GM19452 (cell line): ENCODE measurements around the gene CCDC183.
"Not testable (repeated sequence)": the region's sequence is repeated elsewhere in the genome, so short reads cannot be mapped to it uniquely, and the experiment has no call there.

Source experiments
- ATAC-seq: cut with Tn5 transposase; IDR thresholded peaks from one replicate; pipeline ENCODE4 v1.9.1; 2021; ENCODE audit not compliant: unreplicated experiment

The CCDC183 gene

DNA sequence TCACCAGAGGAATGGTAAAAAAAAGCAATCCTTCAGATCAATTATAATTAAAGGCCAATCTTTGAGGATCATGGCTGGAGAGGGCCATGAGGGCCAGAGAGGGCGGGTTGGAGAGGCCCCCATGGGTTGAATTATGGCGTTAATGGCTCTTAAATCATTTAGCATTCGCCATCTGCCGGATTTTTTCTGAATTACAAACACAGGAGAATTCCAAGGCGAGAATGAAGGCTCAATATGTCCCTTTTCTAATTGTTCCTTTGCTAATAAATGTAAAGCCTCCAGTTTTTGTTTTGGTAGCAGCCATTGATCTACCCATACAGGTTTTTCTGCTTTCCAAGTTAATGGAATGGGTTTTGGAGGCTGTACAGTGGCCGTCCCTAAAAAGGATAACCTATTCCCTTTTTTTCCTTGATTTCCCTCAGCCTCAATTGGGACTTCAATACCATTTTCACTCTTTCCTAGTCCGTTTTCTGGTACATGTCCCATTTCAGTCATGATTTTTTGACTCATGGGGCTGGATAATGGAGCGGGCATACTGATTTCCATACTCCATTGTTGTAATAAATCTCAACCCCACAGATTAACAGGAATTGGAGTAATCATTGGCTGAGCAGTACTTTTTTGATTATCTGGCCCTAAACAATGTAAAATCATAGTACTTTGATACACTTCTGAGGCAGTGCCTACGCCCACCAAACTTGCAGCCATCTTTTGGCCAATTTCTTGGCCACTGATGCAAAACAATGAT is 11.7 kb upstream of the CCDC183 start:
- no peak for ATAC-seq

DNA sequence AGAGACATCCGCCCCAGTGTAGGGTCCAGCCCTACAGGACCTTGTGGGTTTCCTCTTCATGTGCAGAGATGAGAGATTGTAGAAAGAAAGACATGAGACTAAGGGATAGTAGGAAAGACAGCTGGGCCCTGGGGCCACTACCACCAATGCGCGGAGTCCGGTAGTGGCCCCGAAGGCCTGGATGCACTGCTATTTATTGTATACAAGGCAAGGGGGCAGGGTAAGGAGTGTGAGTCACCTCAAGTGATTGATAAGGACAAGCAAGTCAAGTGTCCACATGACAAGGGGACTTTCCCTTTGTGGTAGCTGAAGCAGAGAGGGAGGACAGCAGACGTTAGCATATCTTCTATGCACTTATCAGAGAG is 11.2 kb upstream of the CCDC183 start:
- ATAC-seq = no peak

DNA sequence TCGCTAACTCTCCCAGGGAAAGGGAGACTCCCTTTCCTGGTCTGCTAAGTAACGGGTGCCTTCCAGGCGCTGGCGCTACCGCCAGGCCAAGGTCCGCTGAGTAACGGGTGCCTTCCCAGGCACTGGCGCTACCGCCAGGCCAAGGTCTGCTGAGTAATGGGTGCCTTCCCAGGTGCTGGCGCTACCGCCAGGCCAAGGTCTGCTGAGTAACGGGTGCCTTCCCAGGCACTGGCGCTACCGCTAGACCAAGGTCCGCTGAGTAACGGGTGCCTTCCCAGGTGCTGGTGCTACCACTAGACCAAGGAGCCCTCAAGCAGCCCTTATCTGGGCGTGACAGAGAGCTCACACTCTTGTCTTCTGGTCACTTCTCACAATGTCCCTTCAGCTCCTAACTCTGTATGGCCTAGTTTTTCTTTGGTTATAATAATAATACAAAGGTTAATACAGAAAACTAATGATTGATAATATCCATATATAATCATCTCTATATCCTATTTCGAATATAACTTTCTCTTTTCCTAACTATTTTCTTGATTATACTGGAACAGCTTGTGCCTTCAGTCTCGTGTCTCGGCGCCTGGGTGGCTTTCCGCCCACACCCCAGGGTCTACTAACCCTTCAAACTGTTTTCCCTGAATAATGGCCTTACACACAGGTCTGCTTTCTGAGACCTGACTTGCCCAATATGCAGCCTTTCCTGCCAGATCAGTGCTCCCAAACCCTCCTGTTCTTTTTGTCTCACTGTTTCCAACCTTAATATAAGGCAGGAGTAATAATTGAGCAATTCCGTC is 10.4 kb upstream of the CCDC183 start:
- not testable (repeated sequence) for ATAC-seq

DNA sequence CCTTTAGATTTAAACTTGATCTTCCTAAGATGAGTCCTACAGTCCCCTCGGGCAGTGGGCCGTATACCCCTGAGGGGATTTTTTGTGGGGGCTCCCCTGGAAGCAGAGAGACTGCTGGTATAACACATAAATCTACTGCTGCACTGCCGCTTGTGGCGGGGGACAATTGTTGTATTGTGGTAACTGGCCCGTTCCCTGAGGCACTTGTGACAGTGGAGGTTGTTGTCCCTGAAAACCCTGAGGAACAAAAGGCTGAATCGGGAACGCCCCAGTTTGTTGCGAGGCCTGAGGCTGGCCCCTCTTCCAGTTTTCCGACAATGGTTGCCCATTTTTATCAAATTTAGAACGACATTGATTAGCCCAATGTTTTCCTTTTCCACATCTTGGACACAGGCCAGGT is 9.7 kb upstream of the CCDC183 start:
- no peak for ATAC-seq

DNA sequence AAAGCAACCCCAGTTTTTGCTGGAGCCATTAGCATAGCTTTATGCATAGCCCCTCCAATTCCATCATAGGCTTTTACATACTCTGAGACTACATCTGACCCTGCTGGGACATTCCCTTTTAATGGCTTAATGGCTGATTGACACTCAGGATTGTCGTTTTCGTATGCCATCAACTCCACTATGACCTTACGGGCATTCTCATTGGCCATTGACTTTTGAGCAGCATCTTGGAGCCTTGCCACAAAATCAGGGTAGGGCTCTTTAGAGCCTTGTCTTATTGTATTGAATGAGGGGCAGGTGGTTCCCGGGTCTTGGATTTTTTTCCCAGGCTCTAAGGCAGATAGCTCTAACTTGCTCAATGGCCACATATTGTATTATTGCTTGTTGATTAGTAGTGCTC is 9.2 kb upstream of the CCDC183 start:
- not testable (repeated sequence) for ATAC-seq

DNA sequence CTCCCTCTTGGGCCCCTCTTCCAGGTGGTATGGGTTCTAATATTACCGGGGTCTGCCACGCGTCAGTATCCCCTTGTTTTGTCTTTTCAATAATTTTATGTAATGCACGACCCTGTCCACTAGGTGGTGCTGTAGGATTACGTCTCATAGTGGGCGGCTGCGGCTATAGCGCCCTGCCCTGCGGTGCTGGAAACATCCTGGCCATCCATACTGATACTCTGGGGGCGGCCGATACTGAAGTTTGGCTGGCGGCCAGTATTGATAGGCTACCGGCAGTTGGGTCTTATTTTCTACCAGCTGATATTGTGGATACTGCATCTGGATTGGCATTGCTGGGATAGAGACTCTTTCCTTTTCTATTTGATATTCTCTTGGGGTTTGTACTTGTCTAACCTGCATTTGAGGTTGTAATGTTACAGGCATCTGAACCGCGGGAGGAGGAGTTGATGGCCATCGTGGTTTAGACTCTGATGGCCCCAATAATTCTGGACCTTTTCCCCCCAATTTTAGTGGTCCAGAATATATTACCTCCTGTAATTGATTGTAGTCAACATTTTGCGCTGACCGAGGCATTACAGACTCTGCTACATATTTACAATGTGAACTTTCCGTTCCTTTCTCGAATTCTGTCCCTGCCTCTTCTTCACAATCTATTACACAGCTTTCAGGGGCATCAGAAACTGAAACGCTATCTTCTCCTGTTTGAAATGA is 8.3 kb upstream of the CCDC183 start:
- ATAC-seq = no peak

DNA sequence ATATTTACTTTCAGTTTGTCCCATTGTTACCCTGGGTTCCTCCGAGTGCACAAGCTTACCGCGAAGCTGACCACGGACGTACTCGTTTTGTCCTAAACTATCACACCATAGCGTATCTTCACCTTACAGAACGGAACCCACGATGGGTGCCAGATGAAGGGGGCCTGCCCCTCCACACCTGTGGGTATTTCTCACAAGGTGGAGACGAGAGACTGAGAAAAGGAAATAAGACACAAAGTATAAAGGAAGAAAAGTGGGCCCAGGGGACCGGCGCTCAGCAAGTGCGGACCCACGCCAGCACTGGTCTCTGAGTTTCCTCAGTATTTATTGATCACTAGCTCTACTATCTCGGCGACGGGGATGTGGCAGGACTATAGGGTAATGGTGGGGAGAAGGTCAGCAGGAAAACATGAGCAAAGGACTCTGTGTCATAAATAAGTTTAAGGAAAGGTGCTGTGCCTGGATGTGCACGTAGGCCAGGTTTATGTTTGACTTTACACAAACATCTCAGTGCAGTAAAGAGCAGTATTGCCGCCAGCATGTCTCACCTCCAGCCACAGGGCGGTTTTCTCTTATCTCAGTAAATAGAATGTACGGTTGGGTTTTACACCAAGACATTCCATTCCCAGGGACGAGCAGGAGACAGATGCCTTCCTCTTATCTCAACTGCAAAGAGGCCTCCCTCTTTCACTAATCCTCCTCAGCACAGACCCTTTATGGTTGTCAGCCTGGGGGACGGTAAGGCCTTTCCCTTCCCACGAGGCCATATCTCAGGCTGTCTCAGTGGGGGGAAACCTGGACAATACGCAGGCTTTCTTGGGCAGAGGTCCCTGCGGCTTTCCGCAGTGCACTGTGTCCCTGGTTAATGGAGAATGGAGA is 7.3 kb upstream of the CCDC183 start:
- not testable (repeated sequence) for ATAC-seq

DNA sequence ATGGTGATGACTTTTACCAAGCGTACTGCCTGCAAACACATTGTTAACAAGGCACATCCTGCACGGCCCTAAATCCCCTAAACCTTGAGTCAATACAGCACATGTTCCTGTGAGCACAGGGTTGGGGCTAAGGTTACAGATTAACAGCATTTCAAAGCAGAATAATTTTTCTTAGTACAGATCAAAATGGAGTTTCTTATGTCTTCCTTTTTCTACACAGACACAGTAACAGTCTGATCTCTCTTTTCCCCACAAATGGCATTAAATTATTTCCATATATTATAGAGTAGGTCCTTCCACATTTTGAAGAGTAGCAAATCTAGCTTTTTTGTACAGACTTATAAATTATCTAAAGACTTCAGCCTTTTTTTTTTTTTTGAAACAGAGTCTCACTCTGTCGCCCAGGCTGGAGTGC is 6.6 kb upstream of the CCDC183 start:
- ATAC-seq = no peak

DNA sequence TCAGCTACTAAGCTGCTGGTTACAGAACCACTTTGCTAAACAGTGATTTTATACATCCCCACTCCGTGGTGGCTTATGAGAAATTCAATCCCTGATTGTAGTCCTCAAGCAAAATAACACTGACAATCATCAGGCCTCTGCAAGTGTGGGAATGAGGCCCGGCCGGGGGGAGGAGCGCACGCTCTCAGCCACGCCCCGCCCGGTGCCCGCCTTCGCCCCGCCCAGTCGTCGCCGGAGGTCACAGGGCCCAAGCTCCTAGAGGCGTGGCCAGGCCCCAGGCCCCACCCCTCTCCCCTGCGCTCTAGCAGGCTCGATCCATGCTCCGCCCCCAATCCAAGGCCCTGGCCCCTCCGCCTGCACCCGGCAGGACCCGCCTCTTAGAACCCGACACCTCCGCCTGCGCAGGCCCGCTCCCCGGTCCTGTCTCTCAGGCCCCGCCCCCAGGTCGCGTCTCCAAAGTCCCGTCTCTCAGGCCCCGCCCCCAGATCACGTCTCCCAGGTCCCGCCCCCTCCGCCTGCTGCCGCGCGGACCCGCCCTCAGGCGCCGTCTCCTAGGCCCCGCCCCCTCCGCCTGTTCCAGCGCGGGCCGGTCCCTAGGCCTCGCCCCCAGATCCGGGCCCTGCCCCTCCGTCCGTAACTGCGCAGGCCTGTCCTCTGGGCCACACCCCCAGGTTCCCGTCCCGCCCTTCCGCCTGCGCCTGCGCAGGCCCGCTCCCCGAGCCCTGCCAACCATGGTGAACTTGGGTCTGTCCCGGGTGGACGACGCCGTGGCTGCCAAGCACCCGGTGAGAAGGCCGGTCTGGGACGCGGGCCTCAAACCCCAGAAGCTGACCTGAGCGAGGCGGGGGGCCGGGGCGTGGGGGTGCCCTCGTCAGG is 5.3 kb upstream of the CCDC183 start, which contains the start of gene TMEM141:
Gene TMEM141 (plus strand): TSS at position 705 of the 876 bp plus-strand sequence. CDS start 27 bp downstream, at position 732.
- ATAC-seq = peak; percentile 76

DNA sequence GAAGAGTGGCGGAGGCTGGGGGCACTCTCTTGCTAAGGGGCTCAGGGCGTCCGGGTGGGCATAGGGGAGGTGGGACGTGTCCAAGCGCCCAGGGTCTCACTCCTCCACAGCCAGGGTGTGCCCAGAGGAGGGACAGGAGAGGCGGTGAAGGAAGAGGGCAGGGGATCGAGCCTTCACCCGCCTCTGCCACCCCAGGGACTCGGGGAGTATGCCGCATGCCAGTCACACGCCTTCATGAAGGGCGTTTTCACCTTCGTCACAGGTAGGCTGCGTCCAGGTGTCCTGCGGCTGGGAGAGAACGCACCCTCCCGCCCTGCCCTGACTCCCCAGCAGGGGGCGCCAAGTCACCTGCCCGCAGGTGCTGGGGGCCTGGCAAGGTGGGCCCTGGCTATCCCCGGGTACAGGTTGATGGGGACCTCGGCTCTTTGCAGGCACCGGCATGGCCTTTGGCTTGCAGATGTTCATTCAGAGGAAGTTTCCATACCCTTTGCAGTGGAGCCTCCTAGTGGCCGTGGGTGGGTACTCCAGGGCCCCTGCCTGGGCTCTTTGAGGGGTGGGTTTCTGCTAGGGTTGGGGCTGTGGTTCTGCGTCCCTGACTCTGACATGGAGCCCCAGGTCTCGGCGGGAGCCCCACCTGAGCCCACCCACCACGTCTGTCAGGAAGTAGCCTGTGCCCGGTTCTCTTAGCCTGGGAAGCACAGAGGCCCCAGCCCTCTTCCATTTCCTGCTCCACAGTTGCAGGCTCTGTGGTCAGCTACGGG is 4.4 kb upstream of the CCDC183 start:
- ATAC-seq = peak; percentile 5

DNA sequence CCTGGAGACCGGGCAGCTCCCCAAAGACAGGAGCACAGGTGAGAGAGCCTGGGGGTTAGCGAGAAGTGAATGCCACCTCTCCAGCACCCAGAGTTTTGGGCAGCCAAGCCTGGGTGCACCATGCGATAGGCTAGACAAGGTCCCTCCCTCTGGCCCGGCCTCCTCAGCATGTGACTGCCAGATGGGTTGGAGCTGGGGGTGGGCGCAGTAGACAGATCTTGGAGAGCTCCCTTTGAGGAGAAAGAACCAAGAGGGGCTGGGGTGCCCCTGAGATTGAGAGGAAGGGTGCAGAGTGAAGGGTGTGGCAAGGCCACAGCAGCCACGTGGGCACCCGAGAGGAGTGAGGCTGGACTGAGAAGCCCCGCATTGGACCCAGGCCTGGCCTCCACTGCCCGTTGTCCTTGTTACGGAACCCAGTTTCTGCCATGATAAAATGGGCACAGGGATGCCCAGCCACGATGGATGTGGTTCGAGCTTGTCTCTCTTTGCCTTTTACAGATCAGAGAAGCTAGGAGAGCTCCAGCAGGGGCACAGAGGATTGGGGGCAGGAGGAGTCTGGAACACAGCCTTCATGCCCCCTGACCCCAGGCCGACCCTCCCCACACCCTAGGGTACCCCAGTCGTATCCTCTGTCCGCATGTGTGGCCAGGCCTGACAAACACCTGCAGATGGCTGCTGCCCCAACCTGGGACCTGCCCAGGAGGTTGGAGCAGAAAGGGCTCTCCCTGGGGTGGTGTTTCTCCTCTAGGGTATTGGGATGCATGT is 3.6 kb upstream of the CCDC183 start:
- ATAC-seq = no peak

DNA sequence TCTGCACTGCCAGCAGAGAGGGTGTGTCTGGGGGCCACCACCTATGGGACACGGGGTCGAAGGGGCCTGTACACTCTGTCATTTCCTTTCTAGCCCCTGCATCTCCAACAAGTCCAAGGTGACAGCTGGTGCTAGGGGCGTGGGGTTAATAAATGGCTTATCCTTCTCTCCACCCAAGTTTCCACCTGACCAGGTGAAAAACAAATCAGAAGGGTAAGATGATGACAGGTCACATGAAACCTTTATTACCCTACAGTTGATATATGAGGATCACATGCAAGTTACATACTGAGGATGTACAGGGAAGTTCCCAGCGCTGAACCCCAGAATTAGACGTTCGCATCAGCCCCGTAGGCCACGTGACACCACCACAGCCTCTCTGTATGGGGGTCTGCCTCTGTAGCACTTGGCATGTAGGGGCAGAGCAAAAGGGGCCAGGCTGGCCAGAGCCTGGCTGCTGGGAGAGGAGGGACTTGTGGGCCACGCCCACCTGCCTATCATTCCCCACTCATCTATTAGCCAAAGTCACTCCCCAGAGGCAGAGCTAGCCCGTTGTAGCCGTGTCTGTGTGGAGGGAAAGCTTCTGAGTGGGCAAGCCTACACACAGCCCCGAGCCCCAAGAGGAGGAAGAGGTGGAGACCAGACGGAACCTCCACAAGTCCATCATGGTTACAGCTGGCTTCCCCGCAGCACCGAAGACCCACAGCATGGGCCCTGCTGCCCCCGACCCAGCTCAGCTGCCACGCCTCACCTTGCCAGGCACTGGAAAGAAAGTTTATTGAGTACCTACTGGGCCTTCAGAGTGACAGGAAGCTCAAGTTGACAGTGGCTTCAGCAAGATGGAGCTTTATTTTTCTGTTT is 2.8 kb upstream of the CCDC183 start:
- no peak for ATAC-seq

DNA sequence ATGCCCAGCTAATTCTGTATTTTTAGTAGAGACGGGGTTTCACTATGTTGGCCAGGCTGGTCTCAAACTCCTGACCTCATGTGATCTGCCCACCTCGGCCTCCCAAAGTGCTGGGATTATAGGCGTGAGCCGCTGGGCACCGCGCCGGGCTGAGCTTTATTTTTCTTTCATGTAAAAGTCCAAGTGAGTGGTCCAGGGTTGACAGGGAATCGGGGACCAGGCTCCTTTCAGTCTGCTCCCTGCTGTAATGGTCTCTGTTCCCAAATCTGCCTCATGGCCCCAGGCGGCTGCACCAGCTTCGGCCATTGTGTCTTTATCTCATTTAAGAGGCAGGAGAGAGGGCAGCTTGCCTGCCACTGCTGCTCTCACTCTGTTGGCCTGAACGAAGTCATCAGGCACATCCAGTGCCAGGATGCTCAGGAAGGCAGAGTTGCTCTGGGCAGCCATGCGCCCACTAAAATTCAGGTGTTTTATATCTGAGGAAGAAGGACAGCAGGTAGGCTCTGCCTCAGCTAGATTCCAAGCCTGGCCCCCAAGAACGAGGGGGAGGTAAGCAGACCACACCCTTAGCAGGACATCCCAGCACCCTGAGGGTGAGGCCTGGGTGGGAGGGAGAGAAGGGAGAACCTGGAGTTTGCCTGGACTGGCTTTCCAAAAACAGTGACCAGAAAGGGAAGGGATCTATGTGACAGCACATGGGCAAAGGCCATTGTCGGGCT is 1.7 kb upstream of the CCDC183 start:
- ATAC-seq = no peak

DNA sequence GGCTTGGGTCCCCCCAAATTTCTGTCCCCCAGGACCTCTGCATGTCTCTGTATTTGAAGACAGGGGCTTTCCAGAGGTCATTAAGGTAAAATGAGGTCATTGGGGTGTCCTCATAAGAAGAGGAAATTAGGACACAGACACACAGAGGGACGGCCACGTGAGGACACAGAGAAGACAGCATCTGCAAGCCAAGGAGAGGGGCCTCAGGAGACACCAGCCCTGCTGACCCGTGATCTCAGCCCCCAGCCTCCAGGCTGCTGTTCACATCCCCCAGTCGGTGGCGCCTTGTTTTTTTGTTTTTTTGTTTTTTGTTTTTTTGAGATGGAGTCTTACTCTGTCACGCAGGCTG is 1.2 kb upstream of the CCDC183 start:
- no peak for ATAC-seq

DNA sequence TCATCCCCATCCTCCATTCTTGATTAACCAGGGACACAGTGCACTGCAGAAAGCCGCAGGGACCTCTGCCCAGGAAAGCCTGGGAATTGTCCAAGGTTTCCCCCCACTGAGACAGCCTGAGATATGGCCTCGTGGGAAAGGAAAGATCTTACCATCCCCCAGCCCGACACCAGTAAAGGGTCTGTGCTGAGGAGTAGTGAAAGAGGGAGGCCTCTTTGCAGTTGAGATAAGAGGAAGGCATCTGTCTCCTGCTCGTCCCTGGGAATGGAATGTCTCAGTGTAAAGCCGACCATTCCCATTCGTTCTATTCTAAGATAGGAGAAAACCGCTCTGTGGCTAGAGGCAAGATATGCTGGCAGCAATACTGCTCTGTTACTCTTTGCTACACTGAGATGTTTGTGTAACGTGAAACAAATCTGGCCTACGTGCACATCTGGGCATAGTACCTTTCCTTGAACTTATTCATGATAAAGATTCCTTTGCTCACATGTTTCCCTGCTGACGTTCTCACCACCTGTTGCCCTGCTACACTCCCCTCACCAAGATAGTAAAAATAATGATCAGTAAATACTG is 723 bp downstream of the CCDC183 start:
- not testable (repeated sequence) for ATAC-seq

DNA sequence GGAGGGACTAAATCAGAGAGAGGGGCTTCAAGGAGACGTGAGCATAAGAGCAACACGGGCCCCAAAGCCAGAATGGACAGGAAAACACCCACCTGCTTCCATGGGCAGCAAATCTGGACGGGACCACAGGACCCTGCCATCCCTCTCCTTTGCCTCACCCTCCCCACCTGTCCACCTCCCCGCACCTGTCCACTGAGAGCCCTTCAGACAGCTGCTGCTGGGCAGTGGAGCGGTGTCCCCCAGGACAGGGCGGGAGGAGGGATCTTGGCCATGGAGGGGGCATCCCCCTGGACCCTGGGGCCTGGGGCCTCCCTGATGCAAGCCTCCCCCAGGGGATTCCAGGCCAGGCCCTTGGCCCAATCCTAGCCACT is 2.6 kb downstream of the CCDC183 start:
- ATAC-seq = no peak
